GM18511 (cell line): ENCODE data around the gene ABCC1.
"Not testable (repeated sequence)": the region's sequence is repeated elsewhere in the genome, so short reads cannot be mapped to it uniquely, and the experiment has no call there.

Source experiments
- ATAC-seq: cut with Tn5 transposase; IDR thresholded peaks from one replicate; pipeline ENCODE4 v1.9.1; 2021; ENCODE audit warnings: mild to moderate bottlenecking, moderate library complexity; ENCODE audit not compliant: unreplicated experiment

Gene ABCC1

GRCh38 chr16:15966836-15967546 lies 17.6 kb downstream of the ABCC1 start:
- no peak for ATAC-seq

- no peak for ATAC-seq
Observed at GRCh38 chr16:15967655-15968315, 18.4 kb downstream of the ABCC1 start.

DNA sequence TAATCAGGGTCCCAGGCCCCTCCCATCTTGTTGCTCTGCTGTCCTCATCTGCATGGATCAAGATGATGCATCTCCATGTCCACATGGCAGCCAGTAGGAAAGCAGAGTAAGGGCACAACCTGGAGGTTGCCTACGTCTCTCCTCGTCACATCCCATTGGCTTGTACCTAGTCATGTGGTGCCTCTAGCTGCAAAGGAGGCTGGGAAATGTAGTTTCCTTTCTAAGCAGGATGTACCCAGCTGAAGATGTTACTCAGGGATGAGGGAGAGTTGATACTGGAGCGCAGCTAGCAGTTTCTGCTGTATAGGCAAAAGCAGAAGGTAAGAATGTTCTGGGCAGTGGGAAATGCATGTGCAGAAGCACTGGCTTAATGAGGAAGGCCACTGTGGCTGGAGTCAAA lies 20.8 kb downstream of the ABCC1 start:
- no peak for ATAC-seq

- ATAC-seq, result no peak
Observed at GRCh38 chr16:15970743-15971439, 21.5 kb downstream of the ABCC1 start.

DNA sequence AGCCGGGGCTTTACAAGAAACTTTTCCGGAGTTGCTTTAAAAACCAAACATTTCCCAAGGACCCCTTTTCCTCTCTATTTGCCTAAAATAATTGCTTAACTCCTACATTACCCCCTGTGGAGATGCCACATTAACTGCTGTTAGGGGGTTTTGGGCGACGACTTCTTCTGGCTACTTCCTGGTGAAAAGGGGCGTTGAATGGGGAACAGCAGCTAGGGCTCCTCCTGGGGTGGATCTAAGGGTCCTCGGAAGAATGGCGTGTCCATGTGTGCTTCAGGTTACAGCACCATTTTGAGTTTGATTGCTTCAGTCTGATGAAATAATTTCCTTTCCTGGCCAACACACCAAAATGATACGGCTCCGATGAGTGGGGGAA lies 22.0 kb downstream of the ABCC1 start:
- no peak for ATAC-seq

DNA sequence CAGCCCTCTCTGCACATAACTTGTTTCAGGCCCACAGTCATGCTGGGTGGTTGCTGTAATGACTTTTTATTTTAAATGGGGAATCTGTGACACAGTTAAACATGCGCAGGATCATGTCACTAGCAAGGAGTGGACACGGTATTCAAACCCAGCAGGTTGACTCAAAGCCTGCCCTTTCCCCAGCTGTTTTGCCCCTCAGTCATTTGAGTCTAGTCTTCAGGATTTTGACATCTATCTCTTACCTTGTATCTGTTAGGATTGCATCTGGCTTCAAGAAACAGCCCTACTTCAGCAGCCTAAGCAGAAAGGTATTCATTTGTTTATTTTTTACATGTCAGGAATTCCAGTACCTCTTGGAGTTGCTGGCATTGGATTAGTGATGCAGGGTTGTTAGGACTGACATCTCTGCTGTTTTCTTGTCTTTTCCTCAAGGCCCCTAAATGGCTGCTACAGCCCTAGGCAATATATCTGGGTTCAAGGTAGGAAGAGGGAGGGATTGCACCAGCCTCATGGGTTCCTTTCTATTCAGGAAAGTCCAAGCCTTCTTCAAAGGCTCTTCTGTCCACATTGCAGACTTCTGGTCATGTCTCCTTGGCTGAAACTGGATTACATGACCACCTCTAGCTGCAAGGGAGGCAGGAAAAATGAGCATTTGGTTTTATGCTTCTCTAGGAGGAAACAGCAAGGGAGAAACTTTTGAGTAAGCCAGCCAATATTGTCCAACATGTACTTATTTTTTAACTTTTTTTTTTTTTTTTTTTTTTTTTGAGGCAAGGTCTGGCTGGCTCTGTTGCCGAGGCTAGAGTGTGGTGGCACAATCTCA lies 22.8 kb downstream of the ABCC1 start:
- ATAC-seq, result no peak

- ATAC-seq, result no peak
Observed at GRCh38 chr16:15973421-15973820, 24.0 kb downstream of the ABCC1 start.

DNA sequence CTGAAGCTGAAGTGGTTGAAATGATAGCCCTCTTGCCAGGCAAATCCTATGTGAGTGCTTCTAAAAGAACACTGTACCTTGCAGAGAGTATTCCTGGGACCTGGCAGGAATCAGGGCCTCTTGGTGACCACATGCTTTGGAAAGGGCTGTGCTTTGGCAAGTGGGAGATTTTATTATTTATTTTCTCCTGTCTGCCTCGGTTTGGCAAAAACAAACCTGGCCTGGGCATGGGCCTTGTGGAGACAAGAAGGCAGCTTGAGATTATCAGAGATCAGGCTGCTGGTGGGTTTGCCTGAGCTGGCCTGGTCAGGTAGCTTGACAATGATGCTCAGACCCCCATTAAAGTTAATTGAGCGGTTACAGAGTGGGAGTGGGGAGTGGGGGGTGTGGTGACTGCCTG lies 24.6 kb downstream of the ABCC1 start:
- ATAC-seq, result no peak

DNA sequence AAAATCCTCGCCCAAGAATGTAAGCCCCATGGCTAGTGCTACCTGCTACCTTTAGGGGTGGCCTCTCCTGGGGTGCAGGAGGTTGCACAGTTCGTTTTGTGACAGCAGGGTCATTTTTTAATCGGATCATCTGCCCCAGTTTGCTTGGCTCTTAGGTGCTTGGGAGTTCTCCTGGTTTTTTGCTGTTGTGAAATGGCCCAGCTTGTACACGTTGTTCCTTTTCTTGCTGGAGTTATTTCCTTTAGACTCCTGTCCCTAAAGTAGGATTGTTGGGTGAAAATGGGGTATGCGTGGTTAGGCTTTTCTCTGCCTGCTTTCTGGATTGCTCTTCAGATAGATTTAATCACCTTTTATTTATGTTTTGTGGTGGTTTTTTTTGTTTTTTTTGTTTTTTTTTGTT lies 25.8 kb downstream of the ABCC1 start:
- no peak for ATAC-seq

- no peak for ATAC-seq
Observed at GRCh38 chr16:15976225-15976812, 26.9 kb downstream of the ABCC1 start.

DNA sequence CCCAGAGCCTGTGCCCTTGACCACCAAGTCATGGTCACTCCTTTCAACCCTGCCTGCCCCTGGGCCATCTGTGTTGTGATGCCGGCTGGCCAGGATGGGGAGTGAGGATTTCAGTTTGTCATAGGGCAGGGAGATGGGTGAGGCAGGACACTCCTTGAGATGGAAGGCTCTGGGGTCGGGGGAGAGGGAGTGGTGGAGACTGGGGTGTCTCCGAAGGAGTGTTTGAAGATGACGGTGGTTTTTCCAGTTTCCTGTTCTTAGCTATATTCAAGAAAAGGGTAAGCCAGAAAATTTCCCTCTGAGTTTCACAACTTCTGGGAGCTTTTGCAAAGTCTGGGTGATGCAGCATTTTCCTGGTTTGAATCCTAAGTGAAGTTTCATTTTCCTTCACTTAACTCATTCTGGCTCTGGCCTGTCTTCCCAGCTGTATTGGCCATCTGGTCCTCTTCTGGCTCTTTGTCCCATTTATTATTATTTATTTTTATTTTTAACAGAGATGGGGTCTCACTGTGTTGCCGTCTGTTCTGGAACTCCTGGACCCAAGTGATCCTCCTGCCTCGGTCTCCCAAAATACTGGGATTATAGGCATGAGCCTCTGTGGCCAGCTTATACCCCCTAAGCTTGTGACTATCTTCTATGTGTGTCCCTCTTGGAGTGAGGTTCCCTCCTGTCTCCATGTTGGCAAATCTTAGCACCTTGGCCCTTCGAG lies 27.7 kb downstream of the ABCC1 start:
- no peak for ATAC-seq

- ATAC-seq, result no peak
Observed at GRCh38 chr16:15979801-15980200, 30.4 kb downstream of the ABCC1 start.

DNA sequence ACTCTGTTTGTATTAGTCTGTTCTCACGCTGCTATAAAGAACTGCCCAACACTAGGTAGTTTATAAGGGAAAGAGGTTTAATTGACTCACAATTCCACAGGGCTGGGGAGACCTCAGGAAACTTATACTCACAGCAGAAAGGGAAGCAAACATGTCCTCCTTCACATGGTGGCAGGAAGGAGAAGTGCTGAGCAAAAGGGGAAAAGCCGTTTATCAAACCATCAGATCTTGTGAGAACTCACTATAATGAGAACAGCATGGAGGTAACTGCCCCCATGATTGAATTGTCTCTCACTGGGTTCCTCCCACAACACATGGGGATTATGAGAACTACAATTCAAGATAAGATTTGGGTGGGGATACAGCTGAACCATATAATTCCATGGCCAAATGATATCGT lies 30.9 kb downstream of the ABCC1 start:
- no peak for ATAC-seq

DNA sequence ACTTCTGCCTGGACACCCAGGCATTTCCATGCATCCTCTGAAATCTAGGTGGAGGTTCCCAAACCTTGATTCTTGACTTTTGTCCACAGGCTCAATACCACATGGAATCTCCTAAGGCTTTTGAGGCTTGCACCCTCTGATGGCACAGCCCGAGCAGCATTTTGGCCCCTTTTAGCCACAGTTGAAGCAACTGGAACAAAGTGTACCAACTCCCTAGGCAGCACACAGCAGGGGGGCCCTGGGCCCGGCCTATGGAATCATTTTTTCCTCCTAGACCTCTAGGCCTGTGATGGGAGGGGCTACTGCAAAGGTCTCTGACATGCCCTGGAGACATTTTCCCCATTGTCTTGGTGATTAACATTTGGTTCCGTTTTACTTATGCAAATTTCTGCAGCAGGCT lies 32.0 kb downstream of the ABCC1 start:
- no peak for ATAC-seq

DNA sequence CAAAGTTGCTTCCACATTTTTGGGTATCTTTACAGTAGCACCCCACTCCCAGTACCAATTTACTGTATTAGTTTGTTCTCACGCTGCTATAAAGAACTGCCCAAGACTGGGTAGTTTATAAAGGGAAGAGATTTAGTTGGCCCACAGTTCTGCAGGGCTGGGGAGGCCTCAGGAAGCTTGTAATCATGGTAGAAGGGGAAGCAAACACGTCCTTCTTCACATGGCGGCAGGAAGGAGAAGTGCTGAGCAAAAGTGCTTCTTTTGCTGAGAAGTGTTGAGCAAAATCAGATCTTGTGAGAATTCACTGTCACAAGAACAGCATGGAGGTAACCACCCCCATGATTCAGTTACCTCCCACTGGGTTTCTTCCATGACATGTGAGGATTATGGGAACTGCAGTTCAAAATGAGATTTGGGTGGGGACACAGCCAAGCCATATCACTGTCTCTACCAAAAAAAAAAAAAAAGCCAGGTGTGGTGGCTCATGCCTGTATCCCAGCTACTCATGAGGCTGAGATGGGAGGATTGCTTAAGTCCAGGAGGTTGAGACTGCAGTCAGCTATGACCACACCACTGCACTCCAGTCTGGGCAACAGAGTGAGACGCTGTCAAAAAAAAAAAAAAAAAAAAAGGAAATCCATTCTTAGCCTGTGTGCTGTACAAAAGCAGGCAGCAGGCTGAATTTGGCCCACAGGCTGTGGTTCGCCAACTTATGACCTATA lies 32.9 kb downstream of the ABCC1 start:
- not testable (repeated sequence) for ATAC-seq

GRCh38 chr16:15983898-15984297 lies 34.5 kb downstream of the ABCC1 start:
- ATAC-seq, result no peak

DNA sequence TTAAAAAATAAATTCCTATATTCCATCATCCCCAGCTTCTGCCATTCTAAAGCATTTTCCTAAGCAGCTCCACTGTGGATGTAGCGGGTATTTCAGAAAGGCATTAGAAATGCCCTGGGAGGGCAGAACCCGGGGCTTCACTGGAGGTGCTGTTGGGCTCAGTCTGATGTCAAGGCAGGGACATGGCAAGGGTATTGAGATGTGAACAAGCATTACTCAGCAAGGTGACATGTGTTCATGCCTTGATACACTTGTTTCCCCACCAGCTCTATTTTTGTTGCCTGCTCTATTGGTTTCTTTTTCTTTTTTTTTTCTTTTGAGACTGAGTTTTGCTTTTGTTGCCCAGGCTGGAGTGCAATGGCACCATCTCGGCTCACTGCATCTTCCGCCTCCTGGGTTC lies 35.7 kb downstream of the ABCC1 start:
- ATAC-seq, result no peak

- no peak for ATAC-seq
Observed at GRCh38 chr16:15986261-15986660, 36.8 kb downstream of the ABCC1 start.

- ATAC-seq, result no peak
Observed at GRCh38 chr16:15988268-15989013, 39.0 kb downstream of the ABCC1 start.
